H9 (cell line): Measurements from ENCODE around the gene FCGR3A. TPM values are rescaled to one million over a fixed set of nuclear protein-coding genes. Genes with fewer than 3 reads are reported as not detected.
"Not testable (repeated sequence)": the region's sequence is repeated elsewhere in the genome, so short reads cannot be mapped to it uniquely, and the experiment has no call there.

Experiments used
- DNase-seq: peaks from one replicate; pipeline ENCODE4 v3.0.0-alpha.2; 2017
- H2AFZ ChIP-seq: one replicate; pipeline ENCODE4 v1.6.1; 2013; ENCODE audit warnings: mild to moderate bottlenecking, low read length, control low read depth, moderate library complexity
- H2AK5ac ChIP-seq: 2 replicates; pipeline ENCODE4 v1.6.1; 2013; ENCODE audit warnings: low read length, control low read depth, mixed read lengths; ENCODE audit not compliant: insufficient read length
- H2BK120ac ChIP-seq: one replicate; pipeline ENCODE4 v1.6.1; 2013; ENCODE audit warnings: low read depth, mild to moderate bottlenecking, low read length, control low read depth, inconsistent platforms; ENCODE audit not compliant: poor library complexity, severe bottlenecking
- H2BK12ac ChIP-seq: 2 replicates; pipeline ENCODE4 v1.6.1; 2013; ENCODE audit warnings: low read length, control low read depth, mixed read lengths, low read depth; ENCODE audit not compliant: insufficient read length
- H2BK15ac ChIP-seq: 2 replicates; pipeline ENCODE4 v1.6.1; 2013; ENCODE audit warnings: low read depth, low read length, control low read depth
- H2BK20ac ChIP-seq: one replicate; pipeline ENCODE4 v1.6.1; 2013; ENCODE audit warnings: low read depth, mild to moderate bottlenecking, low read length, control low read depth, inconsistent platforms; ENCODE audit not compliant: poor library complexity, severe bottlenecking
- H2BK5ac ChIP-seq: 2 replicates; pipeline ENCODE4 v1.6.1; 2013; ENCODE audit warnings: low read length, control low read depth, mixed read lengths; ENCODE audit not compliant: insufficient read length
- H3K14ac ChIP-seq: 2 replicates; pipeline ENCODE4 v1.6.1; 2013; ENCODE audit warnings: low read length, control low read depth; ENCODE audit not compliant: insufficient read depth
- H3K18ac ChIP-seq: 2 replicates; pipeline ENCODE4 v1.6.1; 2013; ENCODE audit warnings: low read depth, mild to moderate bottlenecking, mixed read lengths, low read length, control low read depth; ENCODE audit not compliant: insufficient read length
- H3K23ac ChIP-seq: 2 replicates; pipeline ENCODE4 v1.6.1; 2013; ENCODE audit warnings: low read length, control low read depth, mixed read lengths, low read depth; ENCODE audit not compliant: insufficient read length
- H3K23me2 ChIP-seq: 2 replicates; pipeline ENCODE4 v1.6.1; 2013; ENCODE audit warnings: low read depth, mild to moderate bottlenecking, mixed read lengths, low read length, control low read depth; ENCODE audit not compliant: insufficient read length, poor library complexity, severe bottlenecking
- H3K27ac ChIP-seq: 2 replicates; pipeline ENCODE4 v1.5.1; 2013; ENCODE audit warnings: low read length, control low read depth, mixed read lengths, low read depth; ENCODE audit not compliant: insufficient read length
- H3K27me3 ChIP-seq: 2 replicates; pipeline ENCODE4 v1.6.1; 2013; ENCODE audit warnings: low read length, control low read depth, inconsistent platforms; ENCODE audit not compliant: insufficient read depth
- H3K4ac ChIP-seq: 2 replicates; pipeline ENCODE4 v1.6.1; 2013; ENCODE audit warnings: low read depth, mild to moderate bottlenecking, control low read depth, inconsistent platforms, low read length, moderate library complexity
- H3K4me1 ChIP-seq: 2 replicates; pipeline ENCODE4 v1.6.1; 2013; ENCODE audit warnings: low read length, control low read depth, inconsistent platforms; ENCODE audit not compliant: insufficient read depth
- H3K4me2 ChIP-seq: 2 replicates; pipeline ENCODE4 v1.6.1; 2013; ENCODE audit warnings: low read length, control low read depth, mixed read lengths; ENCODE audit not compliant: insufficient read length, insufficient read depth
- H3K56ac ChIP-seq: 2 replicates; pipeline ENCODE4 v1.6.1; 2013; ENCODE audit warnings: low read depth, mild to moderate bottlenecking, mixed read lengths, low read length, control low read depth; ENCODE audit not compliant: insufficient read length
- H3K79me1 ChIP-seq: 2 replicates; pipeline ENCODE4 v1.6.1; 2013; ENCODE audit warnings: low read depth, mild to moderate bottlenecking, moderate library complexity, low read length, control low read depth, inconsistent platforms; ENCODE audit not compliant: insufficient read depth, poor library complexity, severe bottlenecking
- H3K79me2 ChIP-seq: 2 replicates; pipeline ENCODE4 v1.6.1; 2013; ENCODE audit warnings: low read length, control low read depth, inconsistent platforms; ENCODE audit not compliant: insufficient read depth
- H3K9ac ChIP-seq: 2 replicates; pipeline ENCODE4 v1.6.1; 2013; ENCODE audit warnings: low read length, control low read depth, mixed read lengths; ENCODE audit not compliant: insufficient read length; ENCODE audit errors: extremely low read depth
- H3K9me3 ChIP-seq: one replicate; pipeline ENCODE4 v1.6.1; 2013; ENCODE audit warnings: low read depth, low read length, inconsistent platforms; ENCODE audit not compliant: control insufficient read depth
- H3T11ph ChIP-seq: one replicate; pipeline ENCODE4 v1.6.1; 2013; ENCODE audit warnings: mild to moderate bottlenecking, low read length, control low read depth, inconsistent platforms
- H4K20me1 ChIP-seq: one replicate; pipeline ENCODE4 v1.6.1; 2013; ENCODE audit not compliant: control insufficient read depth, insufficient read length, insufficient read depth
- H4K5ac ChIP-seq: 2 replicates; pipeline ENCODE4 v1.6.1; 2013; ENCODE audit warnings: low read depth, mild to moderate bottlenecking, mixed read lengths, low read length, control low read depth; ENCODE audit not compliant: insufficient read length
- H4K8ac ChIP-seq: replicated peaks from 2 replicates; pipeline ENCODE4 v1.6.1; 2013; ENCODE audit warnings: low read length, control low read depth, mixed read lengths, low read depth; ENCODE audit not compliant: insufficient read length
- H4K91ac ChIP-seq: 2 replicates; pipeline ENCODE4 v1.6.1; 2013; ENCODE audit warnings: low read depth, mild to moderate bottlenecking, moderate library complexity, mixed read lengths, low read length, control low read depth; ENCODE audit not compliant: insufficient read length
- H3K27ac Mint-ChIP-seq, 3 experiments: 2 replicates in 2 of 3; 3 replicates in 1 of 3; pipeline ENCODE4 v1.8.0; 2020 to 2021; ENCODE audit warnings: mixed read lengths in 3 of 3, mild to moderate bottlenecking in 1 of 3, moderate library complexity in 1 of 3
- H3K27me3 Mint-ChIP-seq: 2 replicates; pipeline ENCODE4 v1.8.0; 2021; ENCODE audit warnings: low read depth, mild to moderate bottlenecking, moderate library complexity, mixed read lengths
- H3K36me3 Mint-ChIP-seq, 3 experiments: 2 replicates in 2 of 3; 3 replicates in 1 of 3; pipeline ENCODE4 v1.8.0; 2020 to 2021; ENCODE audit warnings: low read depth in 3 of 3, mixed read lengths in 3 of 3; ENCODE audit not compliant: insufficient read depth in 1 of 3
- H3K4me1 Mint-ChIP-seq, 2 experiments: 2 replicates each; pipeline ENCODE4 v1.8.0; 2020; ENCODE audit warnings: mixed read lengths in 2 of 2
- H3K4me3 Mint-ChIP-seq, 2 experiments: 2 replicates in 1 of 2; 3 replicates in 1 of 2; pipeline ENCODE4 v1.8.0; 2020 to 2021; ENCODE audit warnings: mild to moderate bottlenecking in 2 of 2, mixed read lengths in 2 of 2, moderate library complexity in 1 of 2
- H3K9me3 Mint-ChIP-seq, 2 experiments: 2 replicates in 1 of 2; 3 replicates in 1 of 2; pipeline ENCODE4 v1.8.0; 2020; ENCODE audit warnings: mild to moderate bottlenecking in 2 of 2, mixed read lengths in 2 of 2, moderate library complexity in 1 of 2
- WGBS: extraction: QIAGEN DNeasy Blood & Tissue Kit; methylation state at CpG from one replicate; pipeline ENCODE4 v1.1.7; 2013; ENCODE audit warnings: missing lambda C conversion rate, low lambda C conversion rate, mixed read lengths; ENCODE audit not compliant: insufficient read length; ENCODE audit errors: extremely low coverage; 5-methylcytosine and 5-hydroxymethylcytosine counted together
- total RNA-seq: library from RNA; stranded (reverse); gene quantifications from 2 replicates; pipeline ENCODE4 v1.2.1, GENCODE V29; 2021

Gene FCGR3A
- total RNA-seq, 1 experiment from 2014 or later, result not detected

- H3K23ac ChIP-seq, H3K14ac ChIP-seq, H3K27ac Mint-ChIP-seq, H4K91ac ChIP-seq, H3K27ac ChIP-seq, H3K4me2 ChIP-seq, H3K79me1 ChIP-seq, H3K23me2 ChIP-seq, H3K9me3 Mint-ChIP-seq, DNase-seq, H3K4ac ChIP-seq, H3K9ac ChIP-seq, H3T11ph ChIP-seq, H3K9me3 ChIP-seq, H3K56ac ChIP-seq, H3K79me2 ChIP-seq, H3K4me1 Mint-ChIP-seq, H2AK5ac ChIP-seq, H3K27me3 Mint-ChIP-seq, H3K27me3 ChIP-seq, H4K20me1 ChIP-seq, H2BK20ac ChIP-seq, H4K8ac ChIP-seq, H2BK5ac ChIP-seq, H3K4me1 ChIP-seq, H2BK12ac ChIP-seq, H3K4me3 Mint-ChIP-seq, H2BK120ac ChIP-seq, H3K18ac ChIP-seq, H4K5ac ChIP-seq, H3K36me3 Mint-ChIP-seq, H2AFZ ChIP-seq, H2BK15ac ChIP-seq: not testable (repeated sequence)
- no CpG with 5 or more reads among the region's 8 CpGs for WGBS
These were observed 1.4 kb downstream of the FCGR3A start for GRCh38 chr1:161547995-161548741.

GRCh38 chr1:161545005-161545731 is 4.5 kb downstream of the FCGR3A start:
- H2BK5ac ChIP-seq, H3K4me1 ChIP-seq, H2BK15ac ChIP-seq, H3K79me2 ChIP-seq, H3K27ac Mint-ChIP-seq, H3K36me3 Mint-ChIP-seq, H3K4me1 Mint-ChIP-seq, H2AK5ac ChIP-seq, H4K8ac ChIP-seq, H3K23me2 ChIP-seq, H4K20me1 ChIP-seq, H3K9me3 Mint-ChIP-seq, H3K4me2 ChIP-seq, H4K5ac ChIP-seq, H3K4ac ChIP-seq, H3K56ac ChIP-seq, H3K27ac ChIP-seq, H3K27me3 ChIP-seq, H4K91ac ChIP-seq, H3T11ph ChIP-seq, H2BK120ac ChIP-seq, H3K9ac ChIP-seq, H3K18ac ChIP-seq, H3K4me3 Mint-ChIP-seq, H3K23ac ChIP-seq, H2BK20ac ChIP-seq, H2BK12ac ChIP-seq, H3K9me3 ChIP-seq, H2AFZ ChIP-seq, H3K79me1 ChIP-seq, DNase-seq, H3K14ac ChIP-seq: not testable (repeated sequence)
- WGBS, result no CpG with 5 or more reads among the region's 11 CpGs
- peaks cover 22% of the 10 kb centered on the region for H3K27me3 Mint-ChIP-seq
